Posterior vena cava (tissue), 2 donors: Measurements from ENCODE around the gene ISG15. TPM values are rescaled to one million over a fixed set of nuclear protein-coding genes. Genes with fewer than 3 reads are reported as not detected.

Experiments
- DNase-seq: peaks from one replicate; pipeline ENCODE4 v3.0.0-alpha.2; 2020; ENCODE audit warnings: low spot score
- intact Hi-C, 2 donors: fragments of 100-400 bp; cut with DNase I; formaldehyde crosslinking; loops; one replicate each; pipeline versions ENCODE4 v1.14.1 to v1.14.2; 2022 to 2023
- long read RNA-seq, 2 donors: library from polyadenylated mRNA; unstranded; transcript quantifications; one replicate each; pipeline ENCODE4 v2.0.0, GENCODE V29; 2020 to 2021
- total RNA-seq, 2 donors: library from RNA; stranded (reverse); fragmentation: NEBNext Ultra II Directional; extraction: Animal tissue kit (Norgen Biotek cat#: 25700); gene quantifications; one replicate each; pipeline ENCODE4 v1.2.1, GENCODE V29; 2021
- donor health status: DM: yes; HTN: yes; CAD: no.
- donor health status: DM: yes; HTN: yes; CAD: no.

The ISG15 gene
- total RNA-seq, result 10 to 100 TPM; 22.9 to 47.3 TPM
- long read RNA-seq, donor 1, transcript ISG15-201 (2 exons, 711 nt), result major isoform, 12 of 13 reads
- long read RNA-seq, donor 1, partial matches to known transcripts, result 0 of 13 reads
- long read RNA-seq, donor 1, other reads (novel, unspliced or antisense), result 1 of 13 reads
- long read RNA-seq, donor 2, transcript ISG15-201 (2 exons, 711 nt), result major isoform, 25 of 31 reads
- long read RNA-seq, donor 2, partial matches to known transcripts, result 0 of 31 reads
- long read RNA-seq, donor 2, other reads (novel, unspliced or antisense), result 6 of 31 reads

DNA sequence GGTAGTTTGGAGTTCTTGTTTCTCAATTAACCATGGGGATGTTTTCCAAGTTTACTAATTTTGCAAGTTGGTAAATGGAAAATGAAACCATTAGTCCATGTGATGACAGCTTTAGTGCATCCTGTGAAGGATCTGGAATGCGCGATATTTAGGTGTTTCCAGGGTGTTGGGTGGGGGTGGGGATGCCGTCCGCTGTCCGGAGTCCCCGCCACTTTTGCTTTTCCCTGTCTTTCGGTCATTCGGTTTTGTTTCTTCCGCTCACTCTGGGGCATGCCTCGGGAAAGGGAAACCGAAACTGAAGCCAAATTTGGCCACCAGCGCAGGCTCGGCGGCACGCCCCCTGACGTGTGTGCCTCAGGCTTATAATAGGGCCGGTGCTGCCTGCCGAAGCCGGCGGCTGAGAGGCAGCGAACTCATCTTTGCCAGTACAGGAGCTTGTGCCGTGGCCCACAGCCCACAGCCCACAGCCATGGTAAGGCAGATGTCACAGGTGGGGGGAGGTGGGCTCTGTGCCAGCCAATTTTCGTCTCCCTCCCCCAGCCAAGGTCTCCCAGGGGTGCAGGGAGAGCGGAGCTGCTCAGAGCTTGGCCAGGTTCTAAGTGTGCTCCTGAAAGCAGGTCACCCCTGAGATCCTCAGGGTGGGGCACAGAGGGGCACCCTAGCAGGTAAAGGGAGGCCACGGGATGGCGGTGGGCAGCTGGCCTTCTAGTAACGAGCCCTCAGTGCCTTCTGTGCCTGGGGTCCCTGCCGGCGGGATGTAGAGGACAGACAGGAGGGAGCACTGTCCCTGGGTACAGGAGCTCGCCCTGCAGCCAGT, at the start of gene ISG15:
ISG15 (plus strand) TSS at position 393 of the 817 bp plus-strand sequence; CDS start at position 470, 77 bp downstream.
- intact Hi-C loops, result no loop called here
- DNase-seq, result peak; percentile 97

- intact Hi-C loops, result no loop called here
- DNase-seq, result no peak
Measured at GRCh38 chr1:963746-964525, 49.4 kb upstream of the ISG15 start.

DNA sequence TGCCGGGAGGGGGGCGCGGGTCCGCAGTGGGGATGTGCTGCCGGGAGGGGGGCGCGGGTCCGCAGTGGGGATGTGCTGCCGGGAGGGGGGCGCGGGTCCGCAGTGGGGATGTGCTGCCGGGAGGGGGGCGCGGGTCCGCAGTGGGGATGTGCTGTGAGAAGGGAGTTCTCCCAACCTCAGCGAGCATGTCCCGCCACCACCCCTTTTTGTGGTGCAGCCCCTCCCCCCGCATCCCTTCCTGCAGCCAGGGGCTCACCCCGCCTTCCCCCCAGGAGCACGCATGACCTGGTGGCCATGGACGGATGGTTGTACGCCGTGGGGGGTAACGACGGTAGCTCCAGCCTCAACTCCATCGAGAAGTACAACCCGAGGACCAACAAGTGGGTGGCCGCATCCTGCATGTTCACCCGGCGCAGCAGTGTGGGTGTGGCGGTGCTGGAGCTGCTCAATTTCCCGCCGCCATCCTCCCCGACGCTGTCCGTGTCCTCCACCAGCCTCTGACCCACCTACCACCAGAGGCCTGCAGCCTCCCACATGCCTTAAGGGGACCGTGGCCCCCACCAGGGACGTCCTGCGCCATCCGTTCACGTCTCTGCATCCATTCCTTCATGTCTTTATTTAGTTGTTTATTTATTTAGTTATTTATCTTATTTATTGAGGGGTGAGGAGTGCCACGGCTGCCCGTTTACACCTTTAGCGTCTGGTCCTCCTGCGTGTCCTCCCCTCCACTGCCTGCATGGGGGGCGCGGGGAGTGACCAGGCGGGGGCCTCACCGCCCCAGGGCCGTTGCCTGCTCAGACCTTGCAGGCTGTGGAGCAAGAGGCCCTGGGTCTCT, 48.4 kb upstream of the ISG15 start:
- intact Hi-C loops, result no loop called here

DNA sequence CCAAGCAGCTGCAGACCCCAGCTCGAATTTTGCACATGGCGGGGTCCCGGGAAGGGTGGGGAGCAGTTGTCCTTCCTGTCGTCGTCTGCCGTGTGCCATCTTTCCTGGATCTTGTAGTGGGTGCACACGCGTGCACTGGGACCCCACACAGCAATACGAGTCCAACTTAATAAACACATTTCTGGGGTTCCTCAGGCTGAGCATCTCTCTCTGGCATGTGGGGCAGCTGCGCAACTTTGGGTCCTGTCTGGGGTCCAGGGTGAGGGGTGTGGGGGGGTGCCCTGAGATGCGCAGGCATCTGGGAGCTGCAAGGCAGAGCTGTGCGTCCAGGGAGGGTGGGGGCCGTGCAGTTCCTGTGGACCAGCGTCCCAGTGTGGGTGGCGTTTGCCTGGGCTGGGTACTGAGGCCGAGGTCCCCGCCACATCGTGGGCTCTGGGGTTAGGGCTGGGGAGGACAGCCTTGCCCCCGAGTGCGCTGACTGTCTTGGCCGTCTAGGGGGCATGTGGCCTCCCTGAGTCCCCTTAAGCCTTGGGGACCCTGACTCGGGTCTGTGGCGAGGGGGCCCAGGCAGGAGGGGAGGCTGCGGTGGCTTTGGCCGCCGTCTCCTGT, 47.7 kb upstream of the ISG15 start:
- no peak for DNase-seq
- intact Hi-C loops, result no loop called here

More for the DNA sequence above, 48.4 kb upstream of the ISG15 start:
- no peak for DNase-seq

DNA sequence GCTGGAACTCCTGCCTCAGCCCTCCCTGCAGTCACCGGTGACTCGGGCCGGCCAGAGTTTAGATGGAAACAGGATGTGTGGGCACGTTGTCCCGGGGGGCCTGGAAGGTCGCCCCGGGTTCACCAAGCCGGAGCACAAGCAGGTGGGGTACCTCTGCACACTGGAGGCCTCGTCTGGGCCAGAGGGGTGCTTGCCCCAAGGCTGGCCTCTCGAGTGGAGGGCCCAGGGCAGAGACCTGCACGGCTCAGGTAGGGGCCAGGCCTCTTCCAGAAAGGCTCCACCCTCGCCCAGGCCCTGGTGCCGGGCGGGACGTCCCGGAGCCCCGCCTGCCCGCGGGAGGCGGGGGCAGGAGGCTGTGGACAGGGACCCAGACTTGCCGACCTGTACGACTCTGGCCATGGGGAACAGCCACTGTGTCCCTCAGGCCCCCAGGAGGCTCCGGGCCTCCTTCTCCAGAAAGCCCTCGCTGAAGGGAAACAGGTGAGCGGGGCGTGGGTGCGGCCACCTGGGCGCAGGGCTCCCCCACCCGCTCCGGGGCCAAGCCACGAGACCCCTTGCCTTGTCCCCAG, 47.1 kb upstream of the ISG15 start, which contains the start of gene PLEKHN1:
PLEKHN1 (plus strand) TSS at position 348 of the 569 bp plus-strand sequence; CDS start at position 398, 50 bp downstream.
- intact Hi-C loops, result no loop called here
- no peak for DNase-seq

- intact Hi-C loops, result no loop called here
- peak; percentile 93 for DNase-seq
Measured at GRCh38 chr1:966704-967300, 46.5 kb upstream of the ISG15 start.

GRCh38 chr1:967466-968343, 45.6 kb upstream of the ISG15 start:
- DNase-seq, result no peak
- intact Hi-C loops, result no loop called here

DNA sequence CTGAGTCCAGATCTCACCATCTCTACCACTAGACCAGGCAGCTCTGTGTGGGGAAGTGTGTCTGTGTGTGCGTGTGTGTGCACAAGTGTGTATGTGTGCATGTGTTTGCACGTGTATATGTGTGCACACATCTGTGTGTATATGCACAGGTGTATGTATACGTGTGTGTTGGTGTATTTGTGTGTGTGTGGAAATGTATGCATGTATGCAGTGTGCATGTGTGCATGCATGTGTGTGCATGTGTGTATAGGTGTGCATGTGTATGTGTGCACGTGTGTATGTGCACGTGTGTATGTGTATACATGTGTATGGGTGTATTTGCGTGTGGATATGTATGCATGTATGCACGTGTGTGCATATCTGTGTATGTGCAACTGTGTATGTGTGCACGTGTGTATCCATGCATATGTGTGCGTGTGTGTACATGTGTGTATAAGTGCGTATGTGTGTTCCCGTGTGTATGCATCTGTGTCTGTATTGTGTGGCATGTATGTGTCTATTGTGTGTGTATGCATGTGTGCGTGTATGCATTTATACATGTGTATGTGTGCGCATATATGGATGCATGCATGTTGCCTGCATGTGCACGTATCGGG, 43.9 kb upstream of the ISG15 start:
- intact Hi-C loops, result no loop called here

GRCh38 chr1:970242-970972, 42.9 kb upstream of the ISG15 start:
- intact Hi-C loops, result no loop called here
- no peak for DNase-seq

More for the DNA sequence above, 43.9 kb upstream of the ISG15 start:
- no peak for DNase-seq

DNA sequence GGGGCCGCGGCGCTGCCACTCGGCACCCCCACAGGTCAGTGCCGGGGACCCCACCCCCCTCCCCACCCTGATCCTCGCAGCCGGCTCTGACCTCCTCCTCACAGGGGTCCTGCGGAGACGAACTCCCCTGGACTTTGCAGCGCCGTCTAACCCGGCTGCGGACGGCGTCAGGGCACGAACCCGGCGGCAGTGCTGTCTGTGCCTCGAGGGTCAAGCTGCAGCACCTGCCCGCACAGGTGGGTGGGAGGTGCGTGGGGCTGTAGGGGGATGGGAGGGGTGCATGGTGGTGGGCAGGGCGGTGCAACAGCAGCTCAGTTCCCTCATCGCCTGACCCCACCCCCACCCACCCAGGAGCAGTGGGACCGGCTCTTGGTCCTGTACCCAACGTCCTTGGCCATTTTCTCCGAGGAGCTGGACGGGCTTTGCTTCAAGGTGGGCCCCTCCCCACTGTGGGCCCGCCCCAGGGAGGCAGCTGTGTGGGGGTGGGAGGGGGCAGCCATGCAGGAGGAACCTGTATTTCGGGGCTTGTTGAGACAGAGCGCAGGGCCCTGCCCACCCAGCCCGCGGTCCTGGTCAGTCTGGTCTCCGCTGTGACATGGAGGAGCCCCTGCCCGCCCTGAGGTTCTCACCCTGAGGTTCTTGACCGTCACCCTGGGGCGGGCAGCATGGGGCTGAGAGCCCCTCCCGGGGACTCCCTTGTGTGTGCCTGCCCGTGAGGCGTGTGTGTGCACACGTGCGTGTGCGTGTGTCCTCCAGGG, 42.1 kb upstream of the ISG15 start:
- intact Hi-C loops, result no loop called here
- no peak for DNase-seq

- intact Hi-C loops, result no loop called here
- no peak for DNase-seq
Measured at GRCh38 chr1:971751-972506, 41.4 kb upstream of the ISG15 start.

DNA sequence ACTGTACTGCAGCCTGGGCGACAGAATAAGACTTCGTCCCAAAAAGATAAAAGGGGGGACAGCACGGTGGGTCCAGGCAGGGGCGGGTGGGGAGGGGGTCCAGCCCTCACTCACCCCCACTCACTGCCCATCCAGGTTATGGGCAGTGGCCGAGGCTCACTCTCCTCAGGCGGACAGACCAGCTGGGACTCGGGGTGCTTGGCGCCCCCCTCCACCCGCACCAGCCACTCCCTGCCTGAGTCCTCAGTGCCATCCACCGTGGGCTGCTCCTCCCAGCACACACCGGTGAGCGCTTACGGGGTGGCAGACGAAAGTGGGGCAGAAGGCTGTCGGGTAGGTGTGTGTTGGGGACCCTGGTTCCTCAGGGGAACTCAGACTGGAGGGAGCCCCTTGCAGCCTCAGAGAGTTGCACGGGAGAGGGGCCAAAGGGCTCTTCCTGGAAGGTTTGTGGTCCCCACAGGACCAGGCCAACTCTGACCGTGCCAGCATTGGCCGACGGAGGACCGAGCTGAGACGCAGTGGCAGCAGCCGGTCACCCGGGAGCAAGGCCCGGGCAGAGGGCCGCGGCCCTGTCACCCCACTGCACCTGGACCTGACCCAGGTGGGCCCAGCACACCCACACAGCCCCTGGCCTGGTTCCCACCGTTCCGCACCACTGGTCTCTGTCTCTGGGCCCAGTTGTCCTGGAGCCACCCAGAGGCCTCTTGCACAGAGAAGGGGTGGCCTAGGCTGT, 40.4 kb upstream of the ISG15 start:
- intact Hi-C loops, result no loop called here
- no peak for DNase-seq

DNA sequence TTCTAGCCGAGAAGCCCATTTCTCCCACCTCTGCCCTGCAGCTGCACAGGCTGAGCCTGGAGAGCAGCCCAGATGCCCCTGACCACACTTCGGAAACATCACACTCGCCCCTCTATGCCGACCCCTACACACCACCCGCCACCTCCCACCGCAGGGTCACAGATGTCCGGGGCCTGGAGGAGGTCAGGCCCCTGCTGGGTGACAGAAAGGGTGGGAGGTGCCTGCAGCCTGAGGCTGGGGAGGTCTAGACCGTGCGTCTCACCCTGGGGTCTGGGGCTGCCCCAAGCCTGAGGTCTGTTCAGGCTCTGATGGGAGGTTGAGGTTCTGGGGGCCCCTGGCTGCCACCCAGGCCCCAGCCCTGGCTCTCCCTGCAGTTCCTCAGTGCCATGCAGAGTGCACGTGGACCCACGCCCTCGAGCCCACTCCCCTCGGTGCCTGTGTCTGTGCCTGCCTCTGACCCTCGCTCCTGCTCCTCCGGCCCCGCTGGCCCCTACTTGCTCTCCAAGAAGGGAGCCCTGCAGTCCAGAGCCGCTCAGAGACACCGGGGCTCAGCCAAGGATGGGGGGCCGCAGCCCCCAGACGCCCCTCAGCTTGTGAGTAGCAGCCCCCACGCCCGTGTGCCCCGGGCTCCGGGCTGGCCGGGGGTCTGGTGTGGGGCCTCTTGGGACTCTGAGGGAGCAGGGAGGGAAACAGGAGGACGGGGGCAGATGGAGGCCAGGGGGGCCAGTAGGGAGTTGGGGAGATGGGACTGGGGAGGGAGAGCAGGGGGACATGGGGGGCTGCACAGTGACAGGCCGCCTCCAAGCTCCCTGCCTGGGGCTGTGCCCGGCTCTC, 39.6 kb upstream of the ISG15 start:
- intact Hi-C loops, result no loop called here
- DNase-seq, result no peak
